GM12872 (cell line): Measurements from ENCODE around the gene PDCD5.

Source experiments
- TF ChIP-seq, protein P1 (sequence below): IDR thresholded peaks from 3 replicates; pipeline ENCODE4 v1.5.1; 2011; ENCODE audit warnings: low read depth, mild to moderate bottlenecking, low read length, moderate library complexity; ENCODE audit not compliant: insufficient read depth

PDCD5 gene

DNA sequence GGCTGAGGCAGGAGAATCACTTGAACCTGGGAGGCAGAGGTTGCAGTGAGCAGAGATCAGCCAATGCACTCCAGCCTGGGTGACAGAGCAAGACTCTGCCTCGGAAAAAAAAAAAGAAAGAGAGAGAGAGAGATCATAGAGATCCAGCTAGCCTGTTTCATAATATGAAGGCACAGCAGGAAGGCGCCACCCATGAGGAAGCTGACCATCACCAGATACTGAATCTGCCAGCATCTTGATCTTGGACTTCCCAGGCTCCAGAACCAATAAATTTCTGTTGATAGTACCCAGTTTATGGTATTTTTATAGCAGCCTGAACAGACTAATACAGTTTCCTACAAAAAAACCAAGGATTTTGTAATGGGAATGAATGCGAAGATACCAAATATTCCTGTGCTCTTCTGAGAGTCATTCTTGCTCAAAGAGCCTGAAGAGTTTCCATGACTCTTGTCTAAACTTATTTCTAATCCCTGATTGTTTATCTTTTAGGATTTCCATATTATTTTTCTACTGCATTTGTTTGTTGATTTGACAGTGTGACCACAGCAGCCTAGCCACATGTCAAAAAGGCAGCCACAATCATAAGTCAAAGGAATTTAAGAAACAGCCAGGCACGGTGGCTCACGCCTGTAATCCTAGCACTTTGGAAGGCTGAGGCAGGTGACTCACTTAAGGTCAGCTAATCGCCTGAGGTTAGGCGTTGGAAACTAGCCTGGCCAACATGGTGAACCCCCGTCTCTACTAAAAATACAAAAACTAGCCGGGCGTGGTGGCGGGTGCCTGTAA, 37.7 kb upstream of the PDCD5 start:
- TF ChIP-seq, protein P1, sequence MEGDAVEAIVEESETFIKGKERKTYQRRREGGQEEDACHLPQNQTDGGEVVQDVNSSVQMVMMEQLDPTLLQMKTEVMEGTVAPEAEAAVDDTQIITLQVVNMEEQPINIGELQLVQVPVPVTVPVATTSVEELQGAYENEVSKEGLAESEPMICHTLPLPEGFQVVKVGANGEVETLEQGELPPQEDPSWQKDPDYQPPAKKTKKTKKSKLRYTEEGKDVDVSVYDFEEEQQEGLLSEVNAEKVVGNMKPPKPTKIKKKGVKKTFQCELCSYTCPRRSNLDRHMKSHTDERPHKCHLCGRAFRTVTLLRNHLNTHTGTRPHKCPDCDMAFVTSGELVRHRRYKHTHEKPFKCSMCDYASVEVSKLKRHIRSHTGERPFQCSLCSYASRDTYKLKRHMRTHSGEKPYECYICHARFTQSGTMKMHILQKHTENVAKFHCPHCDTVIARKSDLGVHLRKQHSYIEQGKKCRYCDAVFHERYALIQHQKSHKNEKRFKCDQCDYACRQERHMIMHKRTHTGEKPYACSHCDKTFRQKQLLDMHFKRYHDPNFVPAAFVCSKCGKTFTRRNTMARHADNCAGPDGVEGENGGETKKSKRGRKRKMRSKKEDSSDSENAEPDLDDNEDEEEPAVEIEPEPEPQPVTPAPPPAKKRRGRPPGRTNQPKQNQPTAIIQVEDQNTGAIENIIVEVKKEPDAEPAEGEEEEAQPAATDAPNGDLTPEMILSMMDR = no peak

GRCh38 chr19:32544917-32545316, 36.1 kb upstream of the PDCD5 start:
- TF ChIP-seq, protein P1 = no peak

DNA sequence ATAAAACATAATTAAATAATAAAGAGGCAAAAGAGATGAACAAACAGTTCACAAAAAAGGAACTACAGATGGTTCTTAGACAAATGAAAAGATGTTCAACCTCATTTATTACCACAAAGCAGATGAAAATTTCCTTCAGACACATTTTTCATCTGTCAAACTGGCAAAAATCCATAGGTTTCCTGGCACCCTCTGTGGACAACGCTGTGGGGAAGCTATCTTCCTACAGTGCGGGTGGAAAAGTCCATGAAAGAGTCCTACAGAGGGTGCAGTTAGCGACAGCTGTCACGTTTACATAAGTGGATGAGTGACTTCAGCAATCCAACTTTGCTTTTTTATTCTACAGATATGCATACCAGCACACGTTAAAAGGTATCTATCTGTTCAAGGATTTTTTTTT, 30.3 kb upstream of the PDCD5 start:
- TF ChIP-seq, protein P1 = no peak

DNA sequence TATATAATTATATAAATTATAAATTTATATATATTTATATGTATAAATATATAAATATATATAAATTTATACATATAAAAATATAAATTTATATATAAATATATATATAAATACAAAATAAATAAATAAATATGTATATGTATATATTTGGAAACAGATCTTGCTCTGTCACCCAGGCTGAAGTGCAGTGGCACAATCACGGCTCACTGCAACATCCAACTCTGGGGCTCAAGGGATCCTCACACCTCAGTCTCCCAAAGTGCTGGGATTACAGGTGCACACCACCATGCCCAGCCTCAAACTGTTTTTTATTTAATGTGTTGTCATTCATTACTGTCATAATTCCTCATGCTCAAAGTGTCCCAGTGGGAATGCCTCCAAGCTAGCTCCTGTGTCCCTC, 25.2 kb upstream of the PDCD5 start:
- TF ChIP-seq, protein P1 = no peak

- TF ChIP-seq, protein P1 = no peak
Measured at GRCh38 chr19:32558607-32559228, 22.3 kb upstream of the PDCD5 start.

DNA sequence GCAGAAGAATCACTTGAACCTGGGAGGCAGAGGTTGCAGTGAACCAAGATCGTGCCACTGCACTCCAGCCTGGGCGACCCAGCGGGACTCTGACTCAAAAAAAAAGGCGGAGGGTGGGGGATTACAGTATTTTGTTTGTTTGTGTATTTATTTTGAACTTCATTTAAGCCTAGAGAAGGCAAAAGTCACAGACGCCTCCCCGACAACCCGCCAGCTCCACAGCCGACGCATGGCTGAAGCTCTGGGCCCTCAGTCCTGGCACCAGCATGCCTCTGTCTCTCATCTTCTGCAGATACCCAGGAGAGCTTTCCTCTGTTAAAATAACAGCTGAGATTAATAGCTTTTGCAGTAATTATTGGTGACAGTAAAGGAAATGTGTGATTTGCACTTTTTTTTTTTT, 17.2 kb upstream of the PDCD5 start:
- TF ChIP-seq, protein P1 = no peak

DNA sequence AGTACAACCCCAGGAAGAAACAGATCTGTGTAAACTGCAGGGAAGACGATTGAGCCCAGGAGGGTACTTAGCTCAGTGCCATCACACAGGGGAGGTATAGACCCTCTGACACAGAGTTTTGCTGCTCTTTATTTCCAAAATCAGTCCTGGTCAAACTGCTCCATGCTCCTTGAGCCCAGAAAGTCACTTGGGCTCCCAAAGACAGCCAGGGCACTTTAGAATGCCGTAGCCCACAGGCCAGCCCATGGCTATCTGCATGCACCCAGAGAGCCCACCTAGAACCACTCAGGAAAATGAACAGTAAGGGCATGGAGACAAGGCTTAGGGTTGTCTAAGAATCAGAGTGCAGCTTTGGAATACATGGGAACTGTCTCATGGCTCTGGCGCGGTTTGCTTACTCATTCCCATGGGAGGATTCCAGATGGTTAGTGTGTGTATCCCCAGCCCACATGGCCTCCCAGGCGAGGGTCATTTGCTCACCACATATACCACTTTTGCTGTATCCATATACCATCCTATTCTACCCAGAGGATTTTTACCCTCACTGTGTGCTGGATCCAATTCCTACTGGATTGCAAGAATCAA, 14.7 kb upstream of the PDCD5 start:
- TF ChIP-seq, protein P1 = no peak
